GM19351 (cell line): ENCODE measurements around the gene RBM15B.
"Not testable (repeated sequence)": the region's sequence is repeated elsewhere in the genome, so short reads cannot be mapped to it uniquely, and the experiment has no call there.

Source experiments
- ATAC-seq: cut with Tn5 transposase; IDR thresholded peaks from one replicate; pipeline ENCODE4 v1.9.1; 2021; ENCODE audit warnings: mild to moderate bottlenecking, moderate library complexity; ENCODE audit not compliant: unreplicated experiment

Gene RBM15B, protein sequence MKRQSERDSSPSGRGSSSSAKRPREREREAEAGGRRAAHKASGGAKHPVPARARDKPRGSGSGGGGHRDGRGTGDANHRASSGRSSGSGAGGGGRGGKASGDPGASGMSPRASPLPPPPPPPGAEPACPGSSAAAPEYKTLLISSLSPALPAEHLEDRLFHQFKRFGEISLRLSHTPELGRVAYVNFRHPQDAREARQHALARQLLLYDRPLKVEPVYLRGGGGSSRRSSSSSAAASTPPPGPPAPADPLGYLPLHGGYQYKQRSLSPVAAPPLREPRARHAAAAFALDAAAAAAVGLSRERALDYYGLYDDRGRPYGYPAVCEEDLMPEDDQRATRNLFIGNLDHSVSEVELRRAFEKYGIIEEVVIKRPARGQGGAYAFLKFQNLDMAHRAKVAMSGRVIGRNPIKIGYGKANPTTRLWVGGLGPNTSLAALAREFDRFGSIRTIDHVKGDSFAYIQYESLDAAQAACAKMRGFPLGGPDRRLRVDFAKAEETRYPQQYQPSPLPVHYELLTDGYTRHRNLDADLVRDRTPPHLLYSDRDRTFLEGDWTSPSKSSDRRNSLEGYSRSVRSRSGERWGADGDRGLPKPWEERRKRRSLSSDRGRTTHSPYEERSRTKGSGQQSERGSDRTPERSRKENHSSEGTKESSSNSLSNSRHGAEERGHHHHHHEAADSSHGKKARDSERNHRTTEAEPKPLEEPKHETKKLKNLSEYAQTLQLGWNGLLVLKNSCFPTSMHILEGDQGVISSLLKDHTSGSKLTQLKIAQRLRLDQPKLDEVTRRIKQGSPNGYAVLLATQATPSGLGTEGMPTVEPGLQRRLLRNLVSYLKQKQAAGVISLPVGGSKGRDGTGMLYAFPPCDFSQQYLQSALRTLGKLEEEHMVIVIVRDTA

DNA sequence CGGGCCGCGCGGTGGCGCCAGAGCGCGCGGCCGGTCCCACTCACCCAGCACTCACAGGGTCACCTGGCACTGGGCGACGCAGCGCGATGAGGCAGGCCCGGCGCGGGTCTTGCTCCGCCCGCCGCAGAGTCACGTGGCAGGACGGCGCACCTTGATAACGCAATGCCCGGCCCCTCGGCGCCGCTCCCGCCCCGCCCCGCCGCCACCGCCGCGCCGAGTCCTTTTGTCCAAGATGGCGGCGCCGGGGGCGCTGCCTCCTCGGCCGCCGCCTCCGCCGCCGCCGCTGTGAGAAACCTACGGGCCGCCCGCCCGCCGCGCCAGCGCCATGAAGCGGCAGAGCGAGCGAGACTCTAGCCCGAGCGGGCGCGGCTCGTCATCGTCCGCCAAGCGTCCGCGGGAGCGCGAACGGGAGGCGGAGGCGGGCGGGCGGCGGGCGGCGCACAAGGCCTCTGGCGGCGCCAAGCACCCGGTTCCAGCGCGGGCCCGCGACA is at the start of gene RBM15B:
Gene RBM15B (plus strand): TSS at position 211 of the 491 bp plus-strand sequence. CDS start 115 bp downstream, at position 326.
- peak; percentile 90 for ATAC-seq

DNA sequence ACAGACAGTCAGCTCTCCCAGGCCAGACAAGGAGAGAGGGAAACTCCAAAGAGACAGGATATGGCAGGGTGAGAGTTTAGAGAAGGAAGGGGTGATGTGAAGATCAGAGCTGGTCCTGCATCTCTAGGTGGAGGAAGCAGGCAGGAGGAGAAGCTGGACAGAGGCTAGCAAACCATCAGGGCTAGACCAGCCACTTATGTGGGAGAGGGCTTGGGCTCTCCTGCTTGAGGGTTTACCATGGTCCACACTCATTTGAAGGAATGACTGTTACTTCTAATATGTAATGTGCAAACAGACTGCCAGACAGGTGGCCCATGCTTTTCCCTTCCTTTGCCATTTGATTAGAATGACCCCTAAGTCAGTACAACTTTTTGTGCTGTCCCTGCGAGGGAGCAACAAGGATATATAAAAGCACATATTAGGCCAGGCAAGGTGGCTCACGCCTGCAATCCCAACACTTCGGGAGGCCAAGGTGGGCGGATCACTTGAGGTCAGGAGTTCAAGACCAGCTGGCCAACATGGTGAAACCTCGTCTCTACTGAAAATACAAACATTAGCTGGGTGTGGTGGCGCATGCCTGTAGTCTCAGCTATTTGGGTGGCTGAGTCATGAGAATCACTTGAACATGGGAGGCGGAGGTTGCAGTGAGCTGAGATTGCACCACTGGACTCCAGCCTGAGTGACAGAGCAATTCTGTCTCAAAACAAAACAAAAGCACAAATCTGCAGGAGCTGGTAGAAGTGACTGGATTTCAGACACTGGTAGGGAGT is 47.0 kb upstream of the RBM15B start:
- no peak for ATAC-seq

DNA sequence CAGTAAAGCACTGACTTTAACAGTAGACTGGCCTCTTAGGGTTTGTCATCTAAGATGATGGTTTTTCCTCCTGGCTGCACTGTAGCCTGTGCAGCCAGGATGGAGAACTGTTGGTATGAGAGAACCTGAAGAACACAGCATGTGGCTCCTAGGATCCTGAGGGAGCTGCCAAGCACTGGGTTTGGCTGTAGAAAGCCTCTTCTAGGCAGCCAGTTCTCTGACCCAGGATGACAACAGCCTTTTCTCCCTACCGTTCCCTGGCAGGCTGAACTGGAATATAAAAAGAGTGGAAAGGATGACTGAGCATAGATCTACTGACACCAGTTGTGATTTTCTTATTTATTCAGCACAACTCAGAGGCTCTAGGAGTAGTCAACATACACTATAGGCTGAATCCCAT is 40.3 kb upstream of the RBM15B start:
- no peak for ATAC-seq

- no peak for ATAC-seq
Observed at GRCh38 chr3:51353131-51353530, 38.0 kb upstream of the RBM15B start.

- ATAC-seq: no peak
Observed at GRCh38 chr3:51353691-51354090, 37.4 kb upstream of the RBM15B start.

- ATAC-seq: no peak
Observed at GRCh38 chr3:51354172-51354571, 36.9 kb upstream of the RBM15B start.

- ATAC-seq: no peak
Observed at GRCh38 chr3:51354731-51355615, 36.1 kb upstream of the RBM15B start.

GRCh38 chr3:51355891-51356578 is 35.0 kb upstream of the RBM15B start:
- no peak for ATAC-seq

DNA sequence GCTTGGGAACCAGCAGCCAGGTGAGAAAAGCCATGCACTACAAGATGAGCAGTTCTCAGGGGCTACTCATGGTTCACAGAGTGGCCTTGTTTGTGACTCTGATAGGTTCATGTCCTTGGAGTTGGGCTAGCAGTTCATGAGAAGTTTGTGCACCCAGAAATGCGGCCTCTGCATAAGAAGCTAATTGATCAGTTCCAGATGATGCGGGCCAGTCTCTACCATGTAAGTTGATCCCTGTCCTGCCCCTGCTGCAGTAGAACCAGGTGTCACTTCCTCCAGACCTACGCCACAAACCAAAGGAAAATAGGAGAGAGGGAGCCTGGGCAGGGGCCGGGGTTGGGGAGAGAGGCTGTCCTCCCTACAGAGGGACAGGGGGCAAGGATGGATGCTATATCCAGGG is 33.2 kb upstream of the RBM15B start:
- ATAC-seq: no peak

GRCh38 chr3:51358981-51359380 is 32.1 kb upstream of the RBM15B start:
- no peak for ATAC-seq

DNA sequence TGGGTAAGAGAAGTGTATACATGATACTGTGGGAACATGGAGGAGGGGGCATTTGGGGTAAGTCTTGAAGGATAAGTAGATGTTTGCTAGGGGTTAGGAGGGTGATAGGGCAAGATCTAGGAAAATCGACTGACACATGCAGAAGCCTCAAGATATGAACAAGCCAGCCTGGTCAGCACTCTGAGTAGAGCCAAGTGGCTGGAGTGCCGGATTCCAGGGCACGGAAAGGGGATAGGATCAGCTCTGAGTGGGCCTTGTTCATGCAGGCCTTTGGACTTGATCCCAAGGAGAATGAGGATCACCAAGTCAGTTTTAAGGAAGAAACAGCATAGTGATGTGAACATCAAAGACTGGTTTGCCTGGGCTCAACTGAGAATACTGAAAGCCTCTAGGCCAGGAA is 30.3 kb upstream of the RBM15B start:
- no peak for ATAC-seq

GRCh38 chr3:51361746-51362145 is 29.3 kb upstream of the RBM15B start:
- ATAC-seq: no peak

- no peak for ATAC-seq
Observed at GRCh38 chr3:51362476-51362875, 28.6 kb upstream of the RBM15B start.

DNA sequence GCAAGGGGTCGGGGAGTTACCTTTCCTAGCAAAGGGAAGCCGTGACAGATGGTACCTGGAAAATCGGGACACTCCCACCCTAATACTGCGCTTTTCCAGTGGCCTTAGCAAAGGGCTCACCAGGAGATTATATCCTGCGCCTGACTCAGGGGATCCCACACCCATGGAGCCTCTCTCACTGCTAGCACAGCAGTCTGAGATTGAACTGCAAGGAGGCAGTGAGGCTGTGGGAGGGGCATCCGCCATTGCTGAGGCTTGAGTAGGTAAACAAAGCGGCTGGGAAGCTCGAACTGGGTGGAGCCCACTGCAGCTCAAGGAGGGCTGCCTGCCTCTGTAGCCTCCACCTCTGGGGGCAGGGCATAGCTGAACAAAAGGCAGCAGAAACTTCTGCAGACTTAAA is 22.8 kb upstream of the RBM15B start:
- not testable (repeated sequence) for ATAC-seq

DNA sequence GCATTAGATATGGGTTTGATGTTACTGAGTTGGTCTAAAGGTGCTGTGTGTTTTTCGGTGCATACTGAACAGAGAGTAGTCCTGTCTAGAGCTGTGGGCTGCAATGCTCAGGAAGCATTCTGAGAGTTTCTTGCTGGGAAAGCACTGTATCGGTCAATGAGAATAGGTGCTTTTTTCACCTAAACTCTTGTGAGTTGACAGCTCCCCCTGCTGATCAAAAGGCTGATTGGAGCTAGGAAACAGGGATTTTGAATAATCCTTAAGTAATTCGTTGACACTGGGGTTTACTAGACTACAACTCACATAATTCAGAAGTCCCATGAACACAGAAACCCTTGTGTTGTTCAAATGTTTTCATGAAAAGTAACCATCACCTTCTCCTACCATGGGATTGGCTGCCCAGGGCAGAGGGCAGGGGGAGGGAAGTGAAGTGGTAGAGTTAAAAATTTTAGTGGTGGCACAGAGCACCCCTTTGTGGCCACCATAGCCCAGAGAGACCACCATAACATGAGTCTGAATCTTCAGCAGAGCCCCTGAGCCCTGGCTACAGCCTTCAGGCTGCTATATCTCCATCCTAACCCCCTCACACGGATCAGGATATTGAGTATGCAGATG is 19.0 kb upstream of the RBM15B start:
- no peak for ATAC-seq

DNA sequence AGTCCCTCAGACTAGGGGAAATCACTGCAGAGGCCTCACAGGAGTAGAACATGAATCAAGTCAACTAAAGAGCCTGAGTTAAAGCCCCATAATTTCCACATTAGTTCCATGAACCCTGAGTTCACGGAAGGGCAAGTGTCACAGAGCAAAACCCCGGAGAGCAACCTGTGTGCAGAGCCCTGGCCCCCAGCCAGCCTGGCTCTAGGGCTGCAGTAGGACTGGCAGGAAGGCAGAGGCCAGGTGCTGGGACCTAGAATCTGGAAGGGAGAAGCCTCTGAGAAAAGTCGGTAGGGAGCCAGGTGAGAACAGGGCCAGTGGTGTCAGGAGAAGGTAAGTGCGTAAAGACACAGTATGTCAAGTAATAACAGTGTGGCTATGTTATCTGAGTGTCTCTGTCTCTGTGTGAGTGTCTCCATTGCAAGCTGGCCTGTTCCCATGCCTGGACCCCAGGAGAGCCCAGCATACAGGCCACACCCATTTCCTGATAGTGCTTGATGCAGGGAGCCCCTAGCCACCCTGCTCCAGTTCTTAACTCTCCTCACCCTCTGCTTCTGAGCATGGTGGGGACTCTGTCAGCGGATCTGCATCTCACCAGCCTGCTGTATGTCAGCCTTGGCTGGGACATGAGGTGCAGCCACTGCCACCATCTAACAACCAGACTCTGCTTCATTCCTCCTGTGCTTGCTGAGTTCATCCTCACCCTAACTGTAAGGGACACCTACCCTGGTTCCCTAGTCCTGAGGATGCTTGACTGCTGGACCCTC is 17.2 kb upstream of the RBM15B start:
- no peak for ATAC-seq

- ATAC-seq: no peak
Observed at GRCh38 chr3:51374456-51374855, 16.6 kb upstream of the RBM15B start.

- no peak for ATAC-seq
Observed at GRCh38 chr3:51375136-51375535, 15.9 kb upstream of the RBM15B start.
